CD14-positive monocyte (primary cell): ENCODE data around the gene DDA1. TPM values are rescaled to one million over a fixed set of nuclear protein-coding genes. Genes with fewer than 3 reads are reported as not detected.

Experiments
- DNase-seq, 3 donors: peaks; one replicate each; pipeline ENCODE4 v3.0.0-alpha.2; 2011 to 2022
- H2AFZ ChIP-seq: 2 replicates; pipeline ENCODE4 v1.6.0; 2012; ENCODE audit warnings: mild to moderate bottlenecking, low read depth, low read length, inconsistent platforms; ENCODE audit not compliant: insufficient read depth, poor library complexity, severe bottlenecking
- H3K27ac ChIP-seq, 2 donors: 1 replicate in 1 of 2; 2 replicates in 1 of 2; pipeline ENCODE4 v1.5.1; 2012 to 2013; ENCODE audit warnings: low read length in 2 of 2, control low read depth in 1 of 2, inconsistent platforms in 1 of 2, low read depth in 1 of 2, mild to moderate bottlenecking in 1 of 2
- H3K27me3 ChIP-seq, 2 donors: one replicate each; pipeline versions ENCODE4 v1.6.0 to v1.6.1; 2011 to 2013; ENCODE audit warnings: low read length in 2 of 2; ENCODE audit not compliant: control insufficient read depth in 2 of 2, insufficient read depth in 2 of 2
- H3K36me3 ChIP-seq, 2 donors: replicated peaks in 1 of 2; 1 replicate in 1 of 2; 2 replicates in 1 of 2; pipeline versions ENCODE4 v1.5.1 to v1.6.1; 2012 to 2013; ENCODE audit warnings: low read length in 2 of 2, control low read depth in 1 of 2, inconsistent platforms in 1 of 2, mild to moderate bottlenecking in 1 of 2; ENCODE audit not compliant: insufficient read depth in 2 of 2, control insufficient read depth in 1 of 2
- H3K4me1 ChIP-seq, 2 donors: 1 replicate in 1 of 2; 2 replicates in 1 of 2; pipeline versions ENCODE4 v1.5.1 to v1.6.1; 2012 to 2013; ENCODE audit warnings: low read length in 2 of 2, control low read depth in 1 of 2, inconsistent platforms in 1 of 2, mild to moderate bottlenecking in 1 of 2, moderate library complexity in 1 of 2; ENCODE audit not compliant: insufficient read depth in 2 of 2, control insufficient read depth in 1 of 2
- H3K4me2 ChIP-seq: replicated peaks from 2 replicates; pipeline ENCODE3; 2012; ENCODE audit warnings: low read length, moderate library complexity, mild to moderate bottlenecking; ENCODE audit not compliant: poor library complexity, severe bottlenecking; ENCODE audit errors: extremely low read depth
- H3K4me3 ChIP-seq, 3 experiments: fragments of 200-600 bp in 1 of 3; sonication (generic) in 1 of 3; replicated peaks in 1 of 3; 1 replicate in 2 of 3; 2 replicates in 1 of 3; pipeline ENCODE4 v1.5.1; 2011 to 2013; ENCODE audit warnings: low read length in 3 of 3, mild to moderate bottlenecking in 3 of 3, control low read depth in 2 of 3, low read depth in 2 of 3, inconsistent platforms in 1 of 3, moderate library complexity in 1 of 3
- H3K79me2 ChIP-seq: 2 replicates; pipeline ENCODE4 v1.6.0; 2012; ENCODE audit warnings: mild to moderate bottlenecking, control low read depth, inconsistent platforms, low read length, moderate library complexity; ENCODE audit not compliant: insufficient read depth
- H3K9ac ChIP-seq: 2 replicates; pipeline ENCODE4 v1.6.0; 2017; ENCODE audit warnings: low read length, mild to moderate bottlenecking; ENCODE audit not compliant: insufficient read depth, poor library complexity, severe bottlenecking
- H3K9me3 ChIP-seq, 2 donors: replicated peaks in 1 of 2; 1 replicate in 1 of 2; 2 replicates in 1 of 2; pipeline versions ENCODE4 v1.5.1 to v1.6.1; 2012 to 2013; ENCODE audit warnings: low read length in 2 of 2, control low read depth in 1 of 2; ENCODE audit not compliant: control insufficient read depth in 1 of 2, insufficient read depth in 1 of 2
- H4K20me1 ChIP-seq: 2 replicates; pipeline ENCODE4 v1.6.0; 2012; ENCODE audit warnings: mild to moderate bottlenecking, low read length, control low read depth, moderate library complexity; ENCODE audit not compliant: insufficient read depth
- H3K27ac Mint-ChIP-seq, 7 donors: one replicate each; pipeline ENCODE4 v1.8.0; 2020; ENCODE audit warnings: mild to moderate bottlenecking in 7 of 7, mixed read lengths in 7 of 7, moderate library complexity in 6 of 7, inconsistent platforms in 2 of 7
- H3K27me3 Mint-ChIP-seq, 3 donors: one replicate each; pipeline ENCODE4 v1.8.0; 2021 to 2022; ENCODE audit warnings: low read depth in 3 of 3, mild to moderate bottlenecking in 3 of 3, mixed read lengths in 3 of 3, moderate library complexity in 3 of 3, inconsistent platforms in 1 of 3
- H3K36me3 Mint-ChIP-seq, 2 donors: one replicate each; pipeline ENCODE4 v1.8.0; 2020; ENCODE audit warnings: mixed read lengths in 2 of 2, inconsistent platforms in 1 of 2, mild to moderate bottlenecking in 1 of 2
- H3K4me1 Mint-ChIP-seq: one replicate; pipeline ENCODE4 v1.8.0; 2020; ENCODE audit warnings: mild to moderate bottlenecking, mixed read lengths
- H3K4me3 Mint-ChIP-seq, 2 donors: one replicate each; pipeline ENCODE4 v1.8.0; 2020; ENCODE audit warnings: mild to moderate bottlenecking in 2 of 2, mixed read lengths in 2 of 2, moderate library complexity in 1 of 2
- H3K9me3 Mint-ChIP-seq, 7 donors: one replicate each; pipeline ENCODE4 v1.8.0; 2020 to 2022; ENCODE audit warnings: mixed read lengths in 7 of 7, mild to moderate bottlenecking in 6 of 7, moderate library complexity in 6 of 7, inconsistent platforms in 2 of 7
- WGBS: methylation state at CpG from one replicate; pipeline ENCODE4 v1.1.5; 2013; ENCODE audit warnings: missing lambda C conversion rate; ENCODE audit not compliant: insufficient coverage; 5-methylcytosine and 5-hydroxymethylcytosine counted together
- intact Hi-C, 2 donors: fragments of 100-400 bp; cut with micrococcal nuclease; formaldehyde crosslinking; loops; one replicate each; pipeline versions ENCODE4 v1.15.0 to v1.15.1; 2023
- polyA plus RNA-seq, 3 donors: library from polyadenylated mRNA; depleted of rRNA in 1 of 3; unstranded in 2 of 3; stranded (reverse) in 1 of 3; fragments of 300-500 nt in 2 of 3; fragments of >200 nt in 1 of 3; fragmentation: Illumina TruSeq in 2 of 3; gene quantifications; 1 replicate in 2 of 3; 2 replicates in 1 of 3; pipeline ENCODE4 v1.2.3, GENCODE V29; 2012 to 2021
- TF ChIP-seq, protein P1 (sequence below): fragments of 200-600 bp; IDR thresholded peaks from one replicate; pipeline ENCODE4 v1.8.0; 2022; ENCODE audit warnings: antibody characterized with exemption, mild to moderate bottlenecking

The DDA1 gene
- polyA plus RNA-seq, 3 donors, result 22.5 to 49.5 (median 23.8) TPM

DNA sequence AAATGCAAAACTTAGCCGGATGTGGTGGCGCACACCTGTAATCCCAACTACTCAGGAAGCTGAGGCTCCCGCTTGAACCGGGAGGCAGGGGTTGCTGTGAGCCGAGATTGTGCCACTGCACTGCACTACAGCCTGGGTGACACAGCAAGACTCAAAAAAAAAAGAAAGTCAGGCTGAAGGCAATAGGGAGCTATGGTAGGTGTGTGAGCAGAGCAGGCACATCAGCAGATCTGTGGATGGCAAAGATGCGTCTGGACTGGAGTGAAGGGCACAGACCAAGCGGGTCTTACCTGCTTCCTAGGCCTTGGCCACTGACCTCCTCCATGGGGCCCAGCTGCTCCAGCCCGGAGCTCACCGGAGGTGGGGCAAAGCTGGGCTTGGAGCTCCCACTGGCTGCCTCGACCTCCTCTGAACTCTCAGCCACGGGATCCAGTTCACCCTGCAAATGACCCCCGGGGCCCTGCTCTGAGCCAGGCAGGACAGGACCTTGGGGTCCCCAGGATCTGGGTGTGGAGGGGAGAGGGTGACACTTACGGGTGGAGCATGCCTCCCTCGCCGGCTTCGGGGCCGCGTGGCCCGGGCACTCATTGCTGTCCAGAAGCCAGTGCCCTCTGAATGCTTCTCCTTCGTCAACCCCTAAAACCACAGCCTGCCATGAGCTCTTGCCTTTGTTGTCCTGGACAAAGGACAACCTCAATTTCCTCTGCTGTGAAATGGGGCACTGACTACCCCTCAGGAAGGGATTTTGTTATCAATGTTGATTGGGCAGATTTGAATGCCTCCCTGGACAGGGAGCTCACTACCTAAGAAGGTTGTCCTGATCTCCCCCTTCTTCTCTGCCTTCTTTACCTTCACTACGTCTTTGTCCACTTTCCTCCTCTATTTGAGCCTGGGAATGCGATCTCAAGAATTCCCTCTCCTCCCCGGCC lies 45.4 kb upstream of the DDA1 start:
- H3K27ac ChIP-seq, result no peak overlapping the region
- DNase-seq, result no peak

GRCh38 chr19:17264641-17264979 lies 44.8 kb upstream of the DDA1 start, which contains the start of gene USHBP1:
Gene USHBP1, minus strand, starts transcription at chr19:17264745. Its CDS starts 446 bp downstream, at chr19:17264299.
- no peak within 1 kb of the TSS for H3K4me3 Mint-ChIP-seq
- no CpG with 5 or more reads among the region's 5 CpGs for WGBS

More for the DNA sequence above, 45.4 kb upstream of the DDA1 start:
- peak overlapping the region; percentile 29 for H2AFZ ChIP-seq
- no peaks in the 10 kb centered on the region for H3K9me3 ChIP-seq
- Mint-ChIP-seq H3K27ac (peak overlapping the region in 1 of 7 donors; percentile 46), H3K4me1 (peaks cover 26% of the 10 kb centered on the region), H3K36me3 (peaks cover 0 to 4% of the 10 kb centered on the region in 2 donors), H3K4me3 (no peak overlapping the region), H3K9me3 (peaks cover 0 to 3% (median 0%) of the 10 kb centered on the region in 7 donors), H3K27me3 (peaks cover 2 to 5% (median 3%) of the 10 kb centered on the region in 3 donors)
- TF ChIP-seq, protein P1, sequence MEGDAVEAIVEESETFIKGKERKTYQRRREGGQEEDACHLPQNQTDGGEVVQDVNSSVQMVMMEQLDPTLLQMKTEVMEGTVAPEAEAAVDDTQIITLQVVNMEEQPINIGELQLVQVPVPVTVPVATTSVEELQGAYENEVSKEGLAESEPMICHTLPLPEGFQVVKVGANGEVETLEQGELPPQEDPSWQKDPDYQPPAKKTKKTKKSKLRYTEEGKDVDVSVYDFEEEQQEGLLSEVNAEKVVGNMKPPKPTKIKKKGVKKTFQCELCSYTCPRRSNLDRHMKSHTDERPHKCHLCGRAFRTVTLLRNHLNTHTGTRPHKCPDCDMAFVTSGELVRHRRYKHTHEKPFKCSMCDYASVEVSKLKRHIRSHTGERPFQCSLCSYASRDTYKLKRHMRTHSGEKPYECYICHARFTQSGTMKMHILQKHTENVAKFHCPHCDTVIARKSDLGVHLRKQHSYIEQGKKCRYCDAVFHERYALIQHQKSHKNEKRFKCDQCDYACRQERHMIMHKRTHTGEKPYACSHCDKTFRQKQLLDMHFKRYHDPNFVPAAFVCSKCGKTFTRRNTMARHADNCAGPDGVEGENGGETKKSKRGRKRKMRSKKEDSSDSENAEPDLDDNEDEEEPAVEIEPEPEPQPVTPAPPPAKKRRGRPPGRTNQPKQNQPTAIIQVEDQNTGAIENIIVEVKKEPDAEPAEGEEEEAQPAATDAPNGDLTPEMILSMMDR, result no peak
- no peaks in the 10 kb centered on the region for H3K27me3 ChIP-seq
- no peaks in the 10 kb centered on the region for H4K20me1 ChIP-seq
- H3K4me3 ChIP-seq, result no peak overlapping the region
- intact Hi-C loops, result loop anchor here in 1 of 2 donors (10.0 kb wide), 1 partner anchor 591 kb away; the partner anchor contains the start of gene RPL18A
- peaks cover 16 to 17% of the 10 kb centered on the region in 2 donors for H3K4me1 ChIP-seq
- no peak overlapping the region for H3K4me2 ChIP-seq
- no peak overlapping the region for H3K9ac ChIP-seq
- 94% methylated on average over 17 of the region's 23 CpGs for WGBS
- H3K79me2 ChIP-seq, result peaks cover 15% of the 10 kb centered on the region
- peaks cover 0 to 2% of the 10 kb centered on the region in 2 donors for H3K36me3 ChIP-seq

More at GRCh38 chr19:17264641-17264979, 44.8 kb upstream of the DDA1 start, which contains the start of gene USHBP1:
- TF ChIP-seq, protein P1, result no peak
- peaks cover 0 to 3% (median 0%) of the 10 kb centered on the region in 7 donors for H3K9me3 Mint-ChIP-seq
- DNase-seq, result no peak
- Histone ChIP-seq H3K9ac (no peak within 1 kb of the TSS), H3K27me3 (no peaks in the 10 kb centered on the region), H4K20me1 (no peaks in the 10 kb centered on the region), H3K4me2 (no peak within 1 kb of the TSS), H3K4me1 (peaks cover 16 to 17% of the 10 kb centered on the region in 2 donors), H3K4me3 (no peak within 1 kb of the TSS), H3K9me3 (no peaks in the 10 kb centered on the region), H3K79me2 (peaks cover 17% of the 10 kb centered on the region), H3K36me3 (peaks cover 0 to 4% of the 10 kb centered on the region in 2 donors), H3K27ac (no peak within 1 kb of the TSS), H2AFZ (peak within 1 kb of the TSS; percentile 29)
- H3K27me3 Mint-ChIP-seq, result peaks cover 0 to 5% (median 2%) of the 10 kb centered on the region in 3 donors
- peaks cover 0 to 11% of the 10 kb centered on the region in 2 donors for H3K36me3 Mint-ChIP-seq
- H3K27ac Mint-ChIP-seq, result peak within 1 kb of the TSS in 3 of 7 donors; percentile 25 to 62 (median 46)
- H3K4me1 Mint-ChIP-seq, result peaks cover 26% of the 10 kb centered on the region
- intact Hi-C loops, result loop anchor here in 1 of 2 donors (10.0 kb wide), 1 partner anchor 590 kb away; the partner anchor contains the start of gene RPL18A
